Lower lobe of right lung (tissue), 2 donors: ENCODE results near the gene SORCS1. TPM values are rescaled to one million over a fixed set of nuclear protein-coding genes. Genes with fewer than 3 reads are reported as not detected.

Experiments
- ATAC-seq, 2 donors: fragments of 200-7000 bp; cut with Tn5 transposase; one replicate each; pipeline ENCODE4 v1.9.1; 2020 to 2022; ENCODE audit warnings: mild to moderate bottlenecking in 2 of 2, moderate library complexity in 2 of 2
- DNase-seq: peaks from one replicate; pipeline ENCODE4 v3.0.0-alpha.2; 2020
- H3K27ac ChIP-seq: fragments of 200-600 bp; one replicate; pipeline ENCODE4 v1.8.0; 2022
- H3K27me3 ChIP-seq: fragments of 200-600 bp; one replicate; pipeline ENCODE4 v1.8.0; 2022; ENCODE audit warnings: low read depth
- H3K36me3 ChIP-seq: fragments of 200-600 bp; one replicate; pipeline ENCODE4 v1.8.0; 2022; ENCODE audit warnings: mild to moderate bottlenecking
- H3K4me1 ChIP-seq: fragments of 200-600 bp; one replicate; pipeline ENCODE4 v1.8.0; 2022
- H3K4me3 ChIP-seq: fragments of 200-600 bp; one replicate; pipeline ENCODE4 v1.8.0; 2022; ENCODE audit warnings: mild to moderate bottlenecking
- H3K9me3 ChIP-seq: fragments of 200-600 bp; one replicate; pipeline ENCODE4 v1.8.0; 2022
- CTCF ChIP-seq: fragments of 200-600 bp; IDR thresholded peaks from one replicate; pipeline ENCODE4 v1.8.0; 2022; ENCODE audit warnings: antibody characterized with exemption, mild to moderate bottlenecking
- intact Hi-C: fragments of 100-400 bp; cut with DNase I; formaldehyde crosslinking; loops from one replicate; pipeline ENCODE4 v1.11.0; 2022
- total RNA-seq: library from RNA; stranded (reverse); fragmentation: NEBNext Ultra II Directional; extraction: Animal tissue kit (Norgen Biotek cat#: 25700); gene quantifications from one replicate; pipeline ENCODE4 v1.2.1, GENCODE V29; 2021
- donor health status: DM: no; HTN: yes; CAD: no; lungs with severe emphysema.

SORCS1 gene
- total RNA-seq, 1 donor from 2014 or later: 0.15 TPM

GRCh38 chr10:106830471-106830870 lies 334.0 kb downstream of the SORCS1 start:
- DNase-seq (no peak), ATAC-seq (no peak)
- H3K27ac ChIP-seq: no peak overlapping the region
- TF ChIP-seq CTCF: no peak
- no peaks in the 10 kb centered on the region for H3K4me1 ChIP-seq
- no peaks in the 10 kb centered on the region for H3K36me3 ChIP-seq
- H3K4me3 ChIP-seq: no peak overlapping the region
- intact Hi-C loops: no loop called here
- H3K9me3 ChIP-seq: no peaks in the 10 kb centered on the region
- no peaks in the 10 kb centered on the region for H3K27me3 ChIP-seq

- ATAC-seq (no peak), DNase-seq (no peak)
- Histone ChIP-seq H3K4me1 (no peaks in the 10 kb centered on the region), H3K4me3 (no peak overlapping the region), H3K36me3 (no peaks in the 10 kb centered on the region), H3K27ac (no peak overlapping the region), H3K9me3 (no peaks in the 10 kb centered on the region), H3K27me3 (no peaks in the 10 kb centered on the region)
- TF ChIP-seq CTCF: no peak
- intact Hi-C loops: no loop called here
Observed at GRCh38 chr10:106830006-106830405, 334.5 kb downstream of the SORCS1 start.

- H3K9me3 ChIP-seq: no peaks in the 10 kb centered on the region
- ATAC-seq (no peak), DNase-seq (no peak)
- H3K36me3 ChIP-seq: no peaks in the 10 kb centered on the region
- TF ChIP-seq CTCF: no peak
- no peaks in the 10 kb centered on the region for H3K4me1 ChIP-seq
- H3K27me3 ChIP-seq: no peaks in the 10 kb centered on the region
- no peak overlapping the region for H3K4me3 ChIP-seq
- intact Hi-C loops: no loop called here
- H3K27ac ChIP-seq: no peak overlapping the region
Observed at GRCh38 chr10:106826716-106827115, 337.8 kb downstream of the SORCS1 start.

GRCh38 chr10:106825576-106826364 lies 338.7 kb downstream of the SORCS1 start:
- Histone ChIP-seq H3K4me1 (no peaks in the 10 kb centered on the region), H3K4me3 (no peak overlapping the region), H3K36me3 (no peaks in the 10 kb centered on the region), H3K9me3 (no peaks in the 10 kb centered on the region), H3K27ac (no peak overlapping the region), H3K27me3 (no peaks in the 10 kb centered on the region)
- no peak for TF ChIP-seq CTCF
- ATAC-seq (peak in 1 of 2 donors; percentile 31), DNase-seq (no peak)
- intact Hi-C loops: no loop called here

GRCh38 chr10:106820579-106820978 lies 343.9 kb downstream of the SORCS1 start:
- Histone ChIP-seq H3K36me3 (no peaks in the 10 kb centered on the region), H3K27ac (no peak overlapping the region), H3K4me3 (no peak overlapping the region), H3K27me3 (no peaks in the 10 kb centered on the region), H3K9me3 (no peaks in the 10 kb centered on the region), H3K4me1 (no peaks in the 10 kb centered on the region)
- ATAC-seq (no peak), DNase-seq (no peak)
- intact Hi-C loops: no loop called here
- no peak for TF ChIP-seq CTCF
